PFSK-1 (cell line): Measurements from ENCODE around the gene PROM2.

Experiments
- FOXP2 ChIP-seq: optimal IDR thresholded peaks from 2 replicates; pipeline ENCODE3; 2011; ENCODE audit warnings: borderline replicate concordance, control low read depth, inconsistent platforms; ENCODE audit not compliant: insufficient read depth; ENCODE audit errors: extremely low read length, extremely low read depth
- POLR2AphosphoS5 ChIP-seq: IDR thresholded peaks from 2 replicates; pipeline ENCODE4 v1.6.1; 2012; ENCODE audit warnings: low read depth, mild to moderate bottlenecking, control low read depth, low read length, moderate library complexity
- REST ChIP-seq, 2 experiments: IDR thresholded peaks; 2 replicates each; pipeline versions ENCODE4 v1.6.1 to v1.8.0; 2011 to 2012; ENCODE audit warnings: low read depth in 2 of 2, low read length in 2 of 2, control low read depth in 1 of 2, inconsistent platforms in 1 of 2, mild to moderate bottlenecking in 1 of 2, moderate library complexity in 1 of 2; ENCODE audit not compliant: insufficient read depth in 1 of 2
- SIN3A ChIP-seq: IDR thresholded peaks from 2 replicates; pipeline ENCODE4 v1.6.1; 2012; ENCODE audit warnings: mild to moderate bottlenecking, low read length, moderate library complexity, borderline replicate concordance; ENCODE audit not compliant: insufficient read depth
- TAF1 ChIP-seq: IDR thresholded peaks from 2 replicates; pipeline ENCODE4 v1.6.1; 2012; ENCODE audit warnings: low read length, control low read depth, borderline replicate concordance; ENCODE audit not compliant: insufficient read depth

The PROM2 gene

GRCh38 chr2:95297639-95298395 lies 23.6 kb downstream of the PROM2 start:
- TF ChIP-seq REST (IDR thresholded peaks at IDR 0.05; ENCODE audit: insufficient read depth in 1 of 2, low read depth in 2 of 2, low read length in 2 of 2) (no peak), POLR2AphosphoS5 (no peak), TAF1 (no peak), FOXP2 (no peak), SIN3A (no peak)

- TF ChIP-seq POLR2AphosphoS5 (no peak), SIN3A (no peak), TAF1 (no peak), FOXP2 (no peak), REST (IDR thresholded peaks at IDR 0.05; ENCODE audit: insufficient read depth in 1 of 2, low read depth in 2 of 2, low read length in 2 of 2) (no peak)
Measured at GRCh38 chr2:95298486-95299111, 24.4 kb downstream of the PROM2 start.

GRCh38 chr2:95299961-95300360 lies 25.7 kb downstream of the PROM2 start:
- TF ChIP-seq FOXP2 (no peak), REST (IDR thresholded peaks at IDR 0.05; ENCODE audit: insufficient read depth in 1 of 2, low read depth in 2 of 2, low read length in 2 of 2) (no peak), TAF1 (no peak), POLR2AphosphoS5 (no peak), SIN3A (no peak)

- TF ChIP-seq POLR2AphosphoS5: no peak
- TF ChIP-seq REST (IDR thresholded peaks at IDR 0.05; ENCODE audit: insufficient read depth in 1 of 2, low read depth in 2 of 2, low read length in 2 of 2): no peak
- no peak for TF ChIP-seq FOXP2
- TF ChIP-seq TAF1: no peak
- no peak for TF ChIP-seq SIN3A
Measured at GRCh38 chr2:95300450-95300849, 26.2 kb downstream of the PROM2 start.
